Erythroblast (primary cell): Measurements from ENCODE around the gene PLCG1.
A peak's percentile ranks its signal among the peaks of the same experiment; 100 is the strongest.

Experiments used
- DNase-seq, 2 experiments: peaks; one replicate each; lab custom pipeline; 2025; lab: John Stamatoyannopoulos, UW
- GATA1 ChIP-seq: IDR thresholded peaks from 2 replicates; pipeline ENCODE4 v1.6.1; 2011; ENCODE audit warnings: low read depth, mild to moderate bottlenecking, control low read depth, low read length, moderate library complexity
- POLR2A ChIP-seq: IDR thresholded peaks from 2 replicates; pipeline ENCODE4 v1.6.1; 2011; ENCODE audit warnings: mild to moderate bottlenecking, low read length

PLCG1 gene

GRCh38 chr20:41133709-41134361, 3.5 kb upstream of the PLCG1 start:
- TF ChIP-seq POLR2A (no peak), GATA1 (no peak)
- no peak for DNase-seq

GRCh38 chr20:41134362-41135186, 2.8 kb upstream of the PLCG1 start:
- TF ChIP-seq POLR2A (no peak), GATA1 (no peak)
- DNase-seq: no peak

GRCh38 chr20:41135187-41135887, 2.0 kb upstream of the PLCG1 start:
- no peak for TF ChIP-seq GATA1
- no peak for TF ChIP-seq POLR2A
- peak; percentile 50 to 72 for DNase-seq

GRCh38 chr20:41135888-41136679, 1.3 kb upstream of the PLCG1 start:
- no peak for DNase-seq
- TF ChIP-seq GATA1: no peak
- TF ChIP-seq POLR2A: no peak

GRCh38 chr20:41137614-41138474, 501 bp downstream of the PLCG1 start:
- TF ChIP-seq POLR2A: no peak
- DNase-seq: peak; percentile 67 to 80

- TF ChIP-seq POLR2A: no peak
- no peak for TF ChIP-seq GATA1
- DNase-seq: no peak
Observed at GRCh38 chr20:41138475-41139226, 1.3 kb downstream of the PLCG1 start.

GRCh38 chr20:41139227-41140093, 2.1 kb downstream of the PLCG1 start:
- TF ChIP-seq POLR2A (no peak), GATA1 (no peak)
- no peak for DNase-seq

- no peak for DNase-seq
- TF ChIP-seq GATA1 (no peak), POLR2A (no peak)
Observed at GRCh38 chr20:41140226-41141133, 3.1 kb downstream of the PLCG1 start.

- DNase-seq: no peak
- TF ChIP-seq POLR2A: no peak
- no peak for TF ChIP-seq GATA1
Observed at GRCh38 chr20:41141153-41141815, 3.9 kb downstream of the PLCG1 start.

- DNase-seq: no peak
- TF ChIP-seq GATA1 (no peak), POLR2A (no peak)
Observed at GRCh38 chr20:41142245-41142644, 4.9 kb downstream of the PLCG1 start.
